ENCODE results near the gene GRIK4.

- TF ChIP-seq, protein P1, sequence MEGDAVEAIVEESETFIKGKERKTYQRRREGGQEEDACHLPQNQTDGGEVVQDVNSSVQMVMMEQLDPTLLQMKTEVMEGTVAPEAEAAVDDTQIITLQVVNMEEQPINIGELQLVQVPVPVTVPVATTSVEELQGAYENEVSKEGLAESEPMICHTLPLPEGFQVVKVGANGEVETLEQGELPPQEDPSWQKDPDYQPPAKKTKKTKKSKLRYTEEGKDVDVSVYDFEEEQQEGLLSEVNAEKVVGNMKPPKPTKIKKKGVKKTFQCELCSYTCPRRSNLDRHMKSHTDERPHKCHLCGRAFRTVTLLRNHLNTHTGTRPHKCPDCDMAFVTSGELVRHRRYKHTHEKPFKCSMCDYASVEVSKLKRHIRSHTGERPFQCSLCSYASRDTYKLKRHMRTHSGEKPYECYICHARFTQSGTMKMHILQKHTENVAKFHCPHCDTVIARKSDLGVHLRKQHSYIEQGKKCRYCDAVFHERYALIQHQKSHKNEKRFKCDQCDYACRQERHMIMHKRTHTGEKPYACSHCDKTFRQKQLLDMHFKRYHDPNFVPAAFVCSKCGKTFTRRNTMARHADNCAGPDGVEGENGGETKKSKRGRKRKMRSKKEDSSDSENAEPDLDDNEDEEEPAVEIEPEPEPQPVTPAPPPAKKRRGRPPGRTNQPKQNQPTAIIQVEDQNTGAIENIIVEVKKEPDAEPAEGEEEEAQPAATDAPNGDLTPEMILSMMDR (IDR thresholded peaks at IDR 0.05; ENCODE audit: poor library complexity, severe bottlenecking) = no peak
- no peak for TF ChIP-seq POLR2AphosphoS5 (IDR thresholded peaks at IDR 0.05)
- no peak for TF ChIP-seq TAF1 (IDR thresholded peaks at IDR 0.05; ENCODE audit: low read depth)
Observed at GRCh38 chr11:120834686-120835210, 323.2 kb downstream of the GRIK4 start.

Data from neural cell (in vitro differentiated cells).